Esophagus muscularis mucosa (tissue), 3 donors: ENCODE measurements around the gene NCOA7.

Experiments used
- EP300 ChIP-seq: sonication (generic); formaldehyde crosslinking; IDR thresholded peaks from one replicate; pipeline ENCODE4 v1.6.1; 2017; ENCODE audit warnings: antibody characterized with exemption
- TF ChIP-seq, protein P1 (sequence below), 3 experiments: fragments of 200-600 bp in 2 of 3; fragments of 450-650 bp in 1 of 3; sonication (generic) in 2 of 3; IDR thresholded peaks; one replicate each; pipeline ENCODE4 v1.5.1; 2017 to 2019; ENCODE audit warnings: antibody characterized with exemption in 3 of 3, mild to moderate bottlenecking in 2 of 3, moderate library complexity in 1 of 3

DNA sequence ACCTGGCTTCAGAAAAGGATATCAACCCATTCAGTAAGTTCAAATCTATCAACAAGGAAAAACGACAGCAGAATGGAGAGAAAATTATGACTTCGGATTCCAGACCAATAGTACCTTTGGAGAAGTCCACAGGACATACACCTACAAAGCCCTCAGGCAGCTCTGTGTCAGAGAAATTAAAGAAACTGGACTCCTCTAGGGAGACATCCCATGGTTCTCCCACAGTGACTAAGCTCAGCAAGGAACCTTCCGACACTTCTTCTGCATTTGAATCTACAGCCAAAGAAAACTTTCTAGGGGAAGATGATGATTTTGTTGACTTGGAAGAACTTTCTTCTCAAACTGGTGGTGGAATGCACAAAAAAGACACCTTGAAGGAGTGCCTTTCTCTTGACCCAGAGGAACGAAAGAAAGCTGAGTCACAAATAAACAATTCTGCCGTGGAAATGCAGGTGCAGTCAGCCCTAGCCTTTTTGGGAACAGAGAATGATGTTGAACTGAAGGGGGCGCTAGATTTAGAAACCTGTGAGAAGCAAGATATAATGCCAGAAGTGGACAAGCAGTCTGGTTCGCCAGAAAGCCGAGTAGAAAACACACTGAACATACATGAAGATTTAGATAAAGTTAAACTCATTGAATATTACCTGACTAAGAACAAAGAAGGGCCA, 98.4 kb downstream of the NCOA7 start:
- TF ChIP-seq, protein P1, sequence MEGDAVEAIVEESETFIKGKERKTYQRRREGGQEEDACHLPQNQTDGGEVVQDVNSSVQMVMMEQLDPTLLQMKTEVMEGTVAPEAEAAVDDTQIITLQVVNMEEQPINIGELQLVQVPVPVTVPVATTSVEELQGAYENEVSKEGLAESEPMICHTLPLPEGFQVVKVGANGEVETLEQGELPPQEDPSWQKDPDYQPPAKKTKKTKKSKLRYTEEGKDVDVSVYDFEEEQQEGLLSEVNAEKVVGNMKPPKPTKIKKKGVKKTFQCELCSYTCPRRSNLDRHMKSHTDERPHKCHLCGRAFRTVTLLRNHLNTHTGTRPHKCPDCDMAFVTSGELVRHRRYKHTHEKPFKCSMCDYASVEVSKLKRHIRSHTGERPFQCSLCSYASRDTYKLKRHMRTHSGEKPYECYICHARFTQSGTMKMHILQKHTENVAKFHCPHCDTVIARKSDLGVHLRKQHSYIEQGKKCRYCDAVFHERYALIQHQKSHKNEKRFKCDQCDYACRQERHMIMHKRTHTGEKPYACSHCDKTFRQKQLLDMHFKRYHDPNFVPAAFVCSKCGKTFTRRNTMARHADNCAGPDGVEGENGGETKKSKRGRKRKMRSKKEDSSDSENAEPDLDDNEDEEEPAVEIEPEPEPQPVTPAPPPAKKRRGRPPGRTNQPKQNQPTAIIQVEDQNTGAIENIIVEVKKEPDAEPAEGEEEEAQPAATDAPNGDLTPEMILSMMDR (IDR thresholded peaks at IDR 0.05): peak in 2 of 3 experiments; percentile 17 to 31
- TF ChIP-seq EP300: no peak
